Esophagus muscularis mucosa (tissue), 4 donors: Measurements from ENCODE around the gene DHDDS.

ENCODE experiments used
- CTCF ChIP-seq, 3 experiments: fragments of 200-600 bp in 2 of 3; fragments of 450-650 bp in 1 of 3; sonication (generic) in 2 of 3; IDR thresholded peaks; one replicate each; pipeline ENCODE4 v1.5.1; 2017 to 2019; ENCODE audit warnings: antibody characterized with exemption in 3 of 3, mild to moderate bottlenecking in 2 of 3, moderate library complexity in 1 of 3
- EP300 ChIP-seq: sonication (generic); formaldehyde crosslinking; IDR thresholded peaks from one replicate; pipeline ENCODE4 v1.6.1; 2017; ENCODE audit warnings: antibody characterized with exemption
- POLR2A ChIP-seq: fragments of 450-650 bp; IDR thresholded peaks from one replicate; pipeline ENCODE4 v1.6.1; 2017; ENCODE audit warnings: antibody characterized with exemption, moderate library complexity, mild to moderate bottlenecking, low read depth
- POLR2AphosphoS5 ChIP-seq, 2 donors: sonication (generic); formaldehyde crosslinking; IDR thresholded peaks; one replicate each; pipeline ENCODE4 v1.6.1; 2017; ENCODE audit warnings: antibody characterized with exemption in 2 of 2

DNA sequence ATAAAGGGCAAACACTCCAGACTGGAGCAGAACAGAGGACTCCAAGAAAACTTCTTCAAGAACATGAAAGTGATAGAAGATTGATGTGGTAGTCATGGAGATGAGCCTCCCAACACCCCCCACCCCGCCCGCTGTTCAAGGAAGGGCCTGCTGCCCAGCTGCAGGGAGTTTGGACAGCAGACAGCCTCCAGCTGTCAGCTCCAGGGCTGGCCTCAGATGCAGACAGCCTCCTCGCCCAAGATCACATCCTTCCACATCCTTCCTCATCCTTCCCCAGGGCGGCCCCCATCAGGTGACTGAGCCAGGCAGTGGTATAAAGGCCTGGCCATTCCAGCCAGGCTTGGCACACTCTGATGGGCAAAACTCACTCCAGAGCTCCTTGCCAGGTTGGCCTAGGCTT, 64.7 kb downstream of the DHDDS start:
- no peak for TF ChIP-seq CTCF (IDR thresholded peaks at IDR 0.05)
- no peak for TF ChIP-seq POLR2A
- no peak for TF ChIP-seq POLR2AphosphoS5 (IDR thresholded peaks at IDR 0.05)
- TF ChIP-seq EP300, result no peak
